NOMO-1 treated with dmso at 0.1 percent for 144 hours (cell line): Measurements from ENCODE around the gene LMNTD2.

ENCODE experiments used
- DNase-seq: peaks from one replicate; lab custom pipeline; 2025; ENCODE audit not compliant: unreplicated experiment; lab: John Stamatoyannopoulos, UW

LMNTD2 gene

DNA sequence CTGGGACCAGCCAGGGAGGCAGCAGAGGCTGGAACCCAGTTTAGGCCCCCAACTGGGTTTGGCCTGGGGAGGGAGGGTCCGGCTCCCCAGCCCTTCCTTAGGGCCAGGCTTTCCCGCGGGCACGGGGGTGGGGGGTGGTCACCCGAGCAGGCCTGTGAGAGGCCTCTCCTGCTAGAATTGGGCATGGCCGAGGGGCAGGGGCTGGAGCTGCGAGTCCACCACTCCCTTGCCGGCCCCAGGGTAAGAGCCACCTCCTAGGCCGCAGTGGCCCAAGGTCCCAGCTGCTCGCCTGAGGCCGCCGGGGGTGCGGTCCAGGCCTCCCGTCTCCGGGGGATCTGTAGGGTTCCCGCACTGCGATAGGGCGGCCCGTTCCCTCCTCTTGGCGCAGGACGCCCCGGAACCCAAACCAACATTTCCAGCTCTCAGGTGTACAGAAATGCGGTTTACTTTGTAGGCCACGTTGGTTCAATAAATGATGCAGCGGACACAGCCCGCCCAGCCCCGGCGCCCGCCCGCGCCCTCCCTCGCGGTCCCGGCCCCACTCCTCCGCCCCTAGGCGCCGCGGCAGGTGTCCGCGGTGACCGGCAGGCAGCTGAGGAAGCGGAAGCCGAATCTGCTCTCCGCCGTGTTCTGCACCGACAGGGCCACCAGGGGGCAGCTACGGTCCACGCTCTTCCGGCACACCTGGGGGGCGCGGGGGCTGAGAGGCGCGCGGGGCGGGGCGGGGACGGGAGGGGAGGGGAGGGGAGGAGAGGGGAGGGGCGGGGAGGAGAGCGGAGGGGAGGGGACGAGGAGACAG, 5.9 kb downstream of the LMNTD2 start:
- peak; percentile 23 for DNase-seq

DNA sequence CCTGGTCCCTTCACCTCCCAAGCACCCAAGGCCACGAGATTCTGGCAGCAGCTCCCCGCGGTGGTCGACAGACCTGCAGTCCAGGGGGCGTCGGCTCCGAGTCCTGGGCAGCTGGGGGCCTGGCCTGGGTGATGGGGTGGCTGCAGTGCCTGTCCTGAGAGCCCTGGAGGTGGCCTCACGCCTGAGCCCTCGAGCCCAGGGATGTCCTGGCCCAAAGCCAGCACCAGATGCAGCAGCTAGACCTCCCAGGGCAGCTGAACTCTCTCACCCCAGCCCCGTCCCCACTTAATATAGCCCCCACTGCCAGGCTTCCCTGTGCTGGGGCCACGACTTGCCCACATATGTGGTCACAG, 6.6 kb downstream of the LMNTD2 start:
- DNase-seq: no peak

DNA sequence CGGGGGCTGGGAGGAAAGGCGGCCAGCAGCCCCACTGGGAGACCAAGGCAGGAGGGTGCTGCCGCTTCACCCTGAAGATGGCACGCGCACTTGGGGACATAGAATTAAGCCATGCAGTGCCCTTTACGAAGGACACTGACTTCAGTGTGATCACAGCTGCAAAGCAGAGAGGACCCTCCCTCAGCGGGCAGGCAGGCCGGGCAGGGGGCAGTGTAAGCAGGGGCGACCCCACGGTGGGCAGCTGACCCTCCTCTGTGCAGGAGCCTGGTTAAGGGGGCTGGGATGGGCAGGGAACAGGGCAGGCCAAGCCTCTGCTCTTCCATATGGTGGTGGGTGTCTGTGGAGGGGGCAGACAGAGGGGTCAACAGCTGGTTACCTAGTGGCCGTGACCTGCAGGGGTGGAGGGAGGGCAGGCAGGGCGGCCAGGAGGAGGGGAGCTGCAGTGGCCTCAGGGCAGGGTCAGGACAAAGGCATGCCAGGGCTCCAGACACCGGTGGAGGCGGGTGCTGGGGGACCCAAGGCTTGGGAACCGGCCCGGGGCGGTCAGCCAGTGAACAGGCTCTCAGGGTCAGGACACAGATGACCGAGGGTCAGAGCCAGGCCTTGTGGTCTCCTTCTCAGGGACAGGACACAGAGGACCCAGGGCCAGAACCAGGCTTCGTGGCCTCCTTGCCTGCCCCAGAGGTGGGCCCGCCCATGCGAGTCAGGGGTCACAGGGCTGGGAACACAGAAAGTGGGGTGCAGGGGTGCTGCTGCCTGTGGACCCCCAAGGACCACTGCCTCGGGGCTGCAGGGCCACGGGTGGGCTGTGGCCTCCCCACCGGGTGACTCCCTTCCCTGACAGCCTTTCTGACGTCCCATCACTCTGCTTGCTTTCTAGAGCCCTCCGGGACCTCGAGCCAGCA, 7.2 kb downstream of the LMNTD2 start:
- no peak for DNase-seq

DNA sequence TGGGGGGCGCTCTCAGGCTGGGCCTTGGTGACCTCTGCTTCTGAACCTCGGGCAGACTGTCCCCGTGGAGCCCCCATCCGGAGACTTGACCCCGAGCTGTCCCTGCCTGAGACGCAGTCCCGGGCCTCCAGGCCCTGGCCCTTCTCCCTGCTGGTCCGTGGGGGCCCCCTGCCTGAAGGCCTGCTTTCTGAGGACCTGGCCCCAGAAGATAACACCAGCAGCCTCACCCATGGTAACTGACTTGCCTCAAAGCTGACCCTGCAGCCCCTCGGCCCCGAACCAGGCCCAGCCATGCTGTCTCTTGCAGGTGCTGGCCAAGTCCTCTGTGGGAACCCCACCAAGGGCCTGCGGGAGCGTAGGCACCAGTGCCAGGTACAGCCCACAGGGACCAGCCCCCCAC, 8.9 kb downstream of the LMNTD2 start:
- DNase-seq: no peak

DNA sequence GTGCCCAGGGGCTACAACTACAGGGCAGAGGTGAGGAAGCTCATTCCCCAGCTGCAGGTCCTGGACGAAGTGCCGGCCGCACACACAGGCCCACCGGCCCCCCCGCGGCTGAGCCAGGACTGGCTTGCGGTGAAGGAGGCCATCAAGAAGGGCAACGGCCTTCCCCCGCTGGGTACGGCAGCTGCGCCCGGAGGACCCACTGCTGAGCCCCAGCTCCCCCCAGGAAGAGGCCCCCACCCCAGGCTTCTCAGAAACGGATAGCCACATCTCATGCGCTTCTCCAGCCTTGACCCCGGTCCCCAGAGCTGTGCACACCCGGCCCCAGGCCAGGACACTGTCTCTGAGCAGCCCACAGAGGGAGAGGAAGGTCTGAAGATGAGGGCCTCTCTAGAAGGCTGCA, 9.4 kb downstream of the LMNTD2 start:
- no peak for DNase-seq

DNA sequence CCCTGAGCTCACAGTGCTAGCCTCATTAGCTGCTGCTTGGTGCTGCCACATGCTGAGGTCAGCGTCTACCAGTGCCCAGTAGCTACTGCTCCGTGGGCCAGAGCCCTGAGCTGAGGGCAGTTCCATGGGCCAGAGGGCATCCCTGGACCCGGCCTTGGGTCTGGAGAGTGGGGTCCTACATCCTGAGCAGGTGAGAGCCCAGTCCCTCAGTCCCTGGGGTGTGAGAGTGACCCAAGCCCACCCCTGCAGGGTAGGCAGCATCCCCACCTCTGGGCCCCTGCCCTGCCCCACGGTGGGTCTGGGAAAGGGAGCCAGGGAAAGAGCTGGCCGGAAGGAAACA, 9.8 kb downstream of the LMNTD2 start:
- DNase-seq: no peak

DNA sequence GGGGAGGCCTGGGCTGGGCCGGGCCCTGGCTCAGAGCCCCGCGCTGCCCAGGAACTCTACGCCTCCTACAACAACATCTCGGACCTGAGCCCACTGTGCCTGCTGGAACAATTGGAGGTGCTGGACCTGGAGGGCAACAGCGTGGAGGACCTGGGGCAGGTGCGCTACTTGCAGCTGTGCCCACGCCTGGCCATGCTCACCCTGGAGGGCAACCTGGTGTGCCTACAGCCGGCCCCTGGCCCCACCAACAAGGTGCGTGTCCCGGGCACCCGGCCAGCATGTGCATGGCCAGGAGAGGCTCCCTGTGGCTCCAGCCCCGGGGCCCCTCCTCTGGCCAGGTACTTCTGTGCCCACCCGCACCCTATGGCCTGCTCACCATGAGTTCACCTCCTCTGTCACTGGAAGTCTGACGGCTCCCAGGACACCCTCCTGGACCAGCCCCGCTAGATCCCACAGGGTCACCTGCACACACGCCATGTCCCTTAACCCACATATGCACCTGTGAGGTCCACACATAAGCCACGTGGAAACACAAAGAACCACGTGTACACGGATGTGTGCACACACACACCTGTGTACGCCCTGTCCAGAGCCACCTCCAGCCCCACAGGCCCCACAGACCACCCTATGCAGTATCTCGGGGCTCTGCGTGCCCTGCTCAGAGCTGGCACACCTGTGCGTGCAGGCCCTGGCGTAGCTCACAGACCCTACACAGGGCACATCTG, 10.4 kb downstream of the LMNTD2 start:
- no peak for DNase-seq

DNA sequence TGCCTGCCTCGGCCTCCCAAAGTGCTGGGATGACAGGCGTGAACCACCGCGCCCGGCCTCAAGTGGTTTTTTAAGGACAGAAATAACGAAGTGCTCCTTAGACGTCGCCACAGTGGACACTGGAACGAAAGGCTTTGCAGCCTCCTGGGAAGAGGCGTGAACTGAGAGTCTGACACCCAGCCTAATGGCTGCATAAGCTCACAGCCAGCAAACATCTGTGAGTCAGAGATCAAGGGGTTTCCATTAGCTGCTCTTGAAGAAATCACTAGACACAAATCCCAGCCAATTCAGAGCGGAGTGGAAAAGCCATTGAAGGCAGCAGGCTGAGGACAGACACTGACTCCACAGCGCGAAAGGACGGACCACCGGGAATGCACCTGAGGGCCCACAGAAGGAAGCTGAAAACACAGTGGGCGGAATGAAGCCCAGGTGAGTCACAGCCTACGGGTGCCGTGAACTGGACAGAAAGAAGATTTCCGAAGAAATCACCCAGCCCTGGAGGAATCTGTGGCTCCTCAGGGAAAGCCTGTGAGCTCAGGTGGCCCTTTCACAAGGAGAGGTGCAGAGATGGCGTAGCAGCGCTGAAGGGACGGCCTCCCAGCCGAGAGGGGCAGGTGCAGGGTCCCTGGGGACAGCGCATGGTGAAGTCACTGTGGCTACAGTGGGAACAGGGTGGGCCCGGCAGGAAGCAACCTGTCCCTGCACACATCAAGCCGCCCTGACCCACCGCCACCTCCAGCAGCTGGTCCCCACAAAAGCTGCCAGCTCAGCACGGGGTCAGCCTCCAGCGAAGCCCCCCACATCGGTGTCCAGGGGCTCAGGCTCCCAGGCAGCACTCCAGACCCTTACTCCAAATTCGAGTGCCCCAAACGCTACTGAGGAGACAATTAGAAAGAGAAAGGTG, 11.6 kb downstream of the LMNTD2 start:
- DNase-seq: no peak

DNA sequence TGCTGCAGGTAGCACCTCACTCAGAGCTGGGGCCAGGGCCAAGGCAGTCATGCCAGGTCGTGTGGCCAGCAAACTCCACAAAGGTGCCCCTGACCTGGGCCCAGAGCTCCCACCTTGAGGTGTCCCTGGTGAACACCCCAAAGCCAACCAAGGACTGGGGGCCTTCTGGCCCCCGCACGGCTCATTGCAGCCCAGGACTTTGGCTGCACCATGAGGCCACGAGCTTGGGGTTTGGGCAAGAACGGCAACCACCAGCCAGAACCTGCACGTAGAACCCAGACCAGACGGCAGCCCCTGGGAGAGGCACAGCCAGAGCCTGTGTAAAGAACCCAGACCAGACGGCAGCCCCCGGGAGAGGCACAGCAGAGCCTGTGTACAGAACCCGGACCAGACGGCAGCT, 15.4 kb downstream of the LMNTD2 start:
- DNase-seq: no peak

DNA sequence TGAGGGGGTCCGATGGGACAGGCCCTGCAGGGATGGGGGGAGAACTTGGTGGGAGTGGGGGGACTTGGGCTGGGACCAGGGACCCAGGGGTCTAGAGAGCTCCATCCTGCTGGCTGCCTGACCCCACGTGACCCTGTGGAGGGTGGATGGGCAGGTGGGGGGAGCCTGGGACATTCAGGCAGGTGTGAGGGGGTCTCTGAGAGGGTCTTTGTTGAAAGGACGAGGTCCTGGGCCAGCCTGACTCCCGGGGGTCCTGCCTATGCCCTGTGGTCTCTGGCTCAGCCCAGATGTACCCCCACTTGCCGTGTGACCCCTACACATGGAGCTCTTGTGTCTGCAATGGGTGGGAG, 15.7 kb downstream of the LMNTD2 start:
- DNase-seq: no peak

DNA sequence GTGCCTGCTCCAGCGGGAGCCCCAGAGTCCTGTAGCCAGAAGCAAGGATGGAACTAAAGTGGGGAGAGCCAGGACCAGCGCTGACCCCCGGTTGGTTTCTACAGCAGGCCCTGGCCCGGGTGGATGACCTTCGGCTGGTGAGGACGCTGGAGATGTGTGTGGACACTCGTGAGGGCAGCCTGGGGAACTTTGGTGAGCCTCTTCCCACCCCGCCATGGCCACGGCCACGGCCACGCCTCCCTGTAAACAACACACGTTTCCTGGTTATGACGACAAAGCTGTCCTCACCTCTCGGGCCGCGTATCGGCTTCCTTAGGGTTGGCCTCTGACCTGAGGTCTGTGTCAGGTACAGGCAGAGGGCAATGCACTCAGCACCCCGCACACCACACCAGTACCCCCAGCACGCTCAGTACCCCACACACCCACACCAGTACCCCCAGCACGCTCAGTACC, 19.1 kb downstream of the LMNTD2 start:
- no peak for DNase-seq

DNA sequence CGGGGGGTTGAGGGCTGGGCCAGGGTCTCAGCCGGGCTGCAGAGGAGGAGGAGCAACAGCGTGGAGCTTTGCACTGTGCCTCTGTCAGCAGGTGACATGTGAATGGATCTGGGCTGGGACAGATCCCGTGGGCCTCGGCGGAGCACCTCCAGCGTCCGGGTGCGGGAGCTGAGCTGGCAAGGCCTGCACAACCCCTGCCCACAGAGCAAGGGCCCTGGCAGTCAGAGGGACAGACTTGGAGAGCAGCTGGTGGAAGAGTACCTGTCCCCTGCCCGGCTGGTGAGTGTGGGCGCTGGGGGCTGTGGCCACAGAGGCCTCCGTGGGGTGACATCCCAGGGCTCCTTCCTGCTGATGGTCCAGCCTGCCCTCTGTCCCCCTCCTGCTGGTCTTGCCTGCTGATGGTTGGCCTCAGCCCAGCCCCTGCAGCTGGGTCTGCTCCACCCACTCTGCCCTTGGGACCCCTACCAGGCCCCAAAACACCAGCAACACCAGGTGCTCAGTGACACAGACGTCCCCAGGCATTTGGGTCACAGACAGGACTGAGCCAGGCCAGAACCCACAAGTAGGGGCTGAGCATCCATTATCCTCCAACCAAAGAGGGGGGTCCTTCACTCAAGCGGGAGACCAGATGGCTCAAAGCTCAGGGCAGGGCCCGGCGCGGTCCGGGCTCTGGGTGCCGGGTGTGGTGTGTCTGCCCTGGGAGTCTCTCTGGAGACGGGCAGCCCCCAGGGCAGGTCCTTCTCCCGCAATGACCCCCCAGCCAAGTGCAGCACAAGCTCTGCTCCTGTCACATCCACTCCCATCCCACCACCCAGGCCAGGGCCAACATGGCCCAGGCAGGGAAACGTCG, 19.7 kb downstream of the LMNTD2 start:
- DNase-seq: no peak

DNA sequence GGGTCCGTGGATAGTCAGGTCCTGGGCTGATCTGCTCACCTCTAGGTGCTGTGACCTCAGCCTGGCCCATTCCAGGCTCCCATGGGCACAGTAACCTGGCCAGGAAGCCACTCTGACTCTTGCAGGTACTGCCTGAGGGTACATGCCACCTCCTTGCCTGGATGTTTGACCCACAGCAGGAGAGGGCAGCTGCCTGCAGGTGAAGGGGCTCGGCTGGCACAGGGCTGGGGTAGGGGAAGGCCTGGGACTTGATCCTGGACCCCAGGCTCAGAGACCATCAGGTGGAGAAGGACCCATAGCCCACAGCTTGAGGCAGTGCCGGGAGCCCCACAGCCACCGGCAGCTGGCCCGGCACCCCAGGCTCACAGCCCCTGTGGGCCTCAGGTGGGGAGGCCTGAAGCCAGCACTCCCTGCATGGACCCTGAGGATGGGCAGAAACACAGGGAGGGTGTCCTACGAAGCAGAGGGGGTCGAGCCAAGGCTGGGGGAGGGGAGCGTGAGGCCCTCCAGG, 20.5 kb downstream of the LMNTD2 start:
- DNase-seq: no peak

DNA sequence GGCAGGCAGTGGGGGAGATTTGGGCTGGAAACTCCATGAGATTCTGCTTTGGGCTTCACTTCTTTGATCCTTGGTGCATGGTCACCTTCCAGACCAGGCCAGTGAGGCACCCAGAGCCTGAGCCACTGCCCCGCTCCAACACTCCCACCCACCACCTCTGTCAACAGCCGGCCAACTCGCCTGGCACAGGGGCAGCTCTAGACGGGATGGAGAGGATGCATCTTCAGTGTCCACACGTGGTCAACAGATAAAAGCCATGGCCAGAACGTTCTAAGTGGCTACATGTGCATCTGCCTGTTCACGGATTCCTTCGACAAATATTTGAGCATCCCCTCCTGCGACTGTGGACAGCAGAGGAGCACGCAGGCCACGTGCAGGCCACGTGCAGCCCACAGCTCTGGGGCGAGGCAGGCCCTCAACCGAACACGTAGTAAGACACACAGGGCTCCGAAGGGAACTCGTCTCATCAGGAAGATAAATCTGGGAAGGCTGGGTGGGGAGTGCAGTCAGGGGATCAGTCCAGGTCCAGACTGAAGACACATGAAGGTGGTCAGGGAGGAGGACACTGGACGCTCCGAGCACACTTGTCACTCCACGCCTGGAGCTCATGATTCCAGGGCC, 22.0 kb downstream of the LMNTD2 start:
- DNase-seq: no peak

DNA sequence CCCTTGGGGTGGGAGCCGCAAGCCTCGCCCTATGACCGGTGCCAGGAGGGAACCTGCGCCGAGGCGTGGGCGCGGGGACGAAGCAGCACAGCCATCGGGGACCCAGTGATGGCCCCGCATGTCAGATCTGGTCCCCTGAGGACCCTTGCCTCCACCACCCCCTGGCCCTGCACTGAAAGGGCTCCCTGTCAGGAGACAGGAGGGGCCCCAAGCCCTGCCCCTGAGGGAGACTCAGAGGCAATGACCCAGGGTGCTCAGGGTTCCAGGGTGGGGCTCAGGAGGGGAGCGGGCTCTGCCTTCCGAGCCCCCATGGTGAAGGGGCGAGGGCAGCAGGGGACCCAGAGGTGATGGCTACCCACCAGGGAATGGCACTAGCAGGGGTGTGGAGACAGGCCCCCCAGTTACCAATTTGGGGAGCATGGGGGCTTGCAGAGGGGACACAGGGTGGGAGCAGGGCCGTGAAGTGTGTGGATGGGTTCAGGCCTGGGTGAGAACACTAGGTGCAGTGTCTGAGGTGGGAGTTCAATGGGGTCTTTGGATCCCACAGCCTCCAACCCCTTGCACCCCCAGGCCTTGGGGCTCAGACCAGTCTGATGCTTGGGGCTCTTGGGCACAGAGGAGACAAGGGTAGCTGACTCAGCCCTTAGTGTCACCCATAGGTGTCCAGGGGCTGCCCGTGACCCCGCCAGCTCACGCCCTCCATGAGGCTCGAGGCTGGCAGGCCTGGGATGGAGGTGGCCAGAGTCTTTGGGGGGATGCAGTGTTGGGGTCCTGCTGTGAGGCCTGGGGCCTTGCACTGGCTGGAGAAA, 22.7 kb downstream of the LMNTD2 start:
- no peak for DNase-seq

DNA sequence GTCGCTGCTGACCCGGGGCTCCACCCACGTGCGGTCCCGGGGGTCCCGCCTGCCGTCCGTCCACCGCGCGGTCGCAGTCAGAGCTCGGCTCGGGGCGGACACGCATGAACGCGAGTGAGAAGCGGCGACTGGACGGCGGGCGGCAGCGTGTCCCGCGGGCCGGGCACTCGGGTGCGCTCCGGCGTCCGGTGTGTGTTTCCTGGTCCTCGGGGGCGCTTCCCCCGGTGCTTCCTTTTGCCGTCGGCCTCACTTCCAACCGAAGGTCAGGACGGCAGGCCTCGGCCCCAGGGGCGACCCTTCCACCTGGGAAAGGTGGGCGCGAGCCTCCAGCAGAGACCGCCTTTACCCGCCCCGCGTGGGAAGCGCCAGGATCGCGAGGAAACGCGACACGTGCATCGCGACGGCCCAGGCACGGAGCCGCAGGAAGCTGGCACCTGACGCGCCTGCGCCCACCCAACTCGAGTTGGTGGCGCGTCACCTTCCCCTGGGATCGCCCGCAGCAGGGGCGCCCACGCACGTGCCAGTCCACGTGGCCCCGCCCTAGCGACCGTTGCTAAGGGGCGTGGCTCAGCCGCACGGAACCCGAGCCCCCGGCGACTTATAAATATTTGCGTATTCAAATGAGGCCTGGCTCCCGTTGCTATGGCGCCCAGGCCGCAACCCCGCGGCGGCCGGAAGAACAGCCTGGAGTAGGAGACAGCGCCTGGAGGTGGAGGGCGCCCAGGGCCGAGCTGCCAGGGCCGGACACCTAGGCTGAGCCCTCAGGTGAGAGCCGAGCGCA, 23.5 kb downstream of the LMNTD2 start, which contains the start of gene LRRC56:
Gene LRRC56, plus strand, starts transcription at position 687 of the 781 bp plus-strand sequence. CDS start 3,158 bp downstream, outside the sequence.
- peak; percentile 80 for DNase-seq
